HG03354 (cell line): ENCODE measurements around the gene RUSC2.
"Not testable (repeated sequence)": the region's sequence is repeated elsewhere in the genome, so short reads cannot be mapped to it uniquely, and the experiment has no call there.

ENCODE experiments used
- ATAC-seq: cut with Tn5 transposase; IDR thresholded peaks from one replicate; pipeline ENCODE4 v1.9.1; 2021; ENCODE audit warnings: mild to moderate bottlenecking; ENCODE audit not compliant: unreplicated experiment, poor library complexity, severe bottlenecking

The RUSC2 gene, protein sequence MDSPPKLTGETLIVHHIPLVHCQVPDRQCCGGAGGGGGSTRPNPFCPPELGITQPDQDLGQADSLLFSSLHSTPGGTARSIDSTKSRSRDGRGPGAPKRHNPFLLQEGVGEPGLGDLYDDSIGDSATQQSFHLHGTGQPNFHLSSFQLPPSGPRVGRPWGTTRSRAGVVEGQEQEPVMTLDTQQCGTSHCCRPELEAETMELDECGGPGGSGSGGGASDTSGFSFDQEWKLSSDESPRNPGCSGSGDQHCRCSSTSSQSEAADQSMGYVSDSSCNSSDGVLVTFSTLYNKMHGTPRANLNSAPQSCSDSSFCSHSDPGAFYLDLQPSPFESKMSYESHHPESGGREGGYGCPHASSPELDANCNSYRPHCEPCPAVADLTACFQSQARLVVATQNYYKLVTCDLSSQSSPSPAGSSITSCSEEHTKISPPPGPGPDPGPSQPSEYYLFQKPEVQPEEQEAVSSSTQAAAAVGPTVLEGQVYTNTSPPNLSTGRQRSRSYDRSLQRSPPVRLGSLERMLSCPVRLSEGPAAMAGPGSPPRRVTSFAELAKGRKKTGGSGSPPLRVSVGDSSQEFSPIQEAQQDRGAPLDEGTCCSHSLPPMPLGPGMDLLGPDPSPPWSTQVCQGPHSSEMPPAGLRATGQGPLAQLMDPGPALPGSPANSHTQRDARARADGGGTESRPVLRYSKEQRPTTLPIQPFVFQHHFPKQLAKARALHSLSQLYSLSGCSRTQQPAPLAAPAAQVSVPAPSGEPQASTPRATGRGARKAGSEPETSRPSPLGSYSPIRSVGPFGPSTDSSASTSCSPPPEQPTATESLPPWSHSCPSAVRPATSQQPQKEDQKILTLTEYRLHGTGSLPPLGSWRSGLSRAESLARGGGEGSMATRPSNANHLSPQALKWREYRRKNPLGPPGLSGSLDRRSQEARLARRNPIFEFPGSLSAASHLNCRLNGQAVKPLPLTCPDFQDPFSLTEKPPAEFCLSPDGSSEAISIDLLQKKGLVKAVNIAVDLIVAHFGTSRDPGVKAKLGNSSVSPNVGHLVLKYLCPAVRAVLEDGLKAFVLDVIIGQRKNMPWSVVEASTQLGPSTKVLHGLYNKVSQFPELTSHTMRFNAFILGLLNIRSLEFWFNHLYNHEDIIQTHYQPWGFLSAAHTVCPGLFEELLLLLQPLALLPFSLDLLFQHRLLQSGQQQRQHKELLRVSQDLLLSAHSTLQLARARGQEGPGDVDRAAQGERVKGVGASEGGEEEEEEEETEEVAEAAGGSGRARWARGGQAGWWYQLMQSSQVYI (N-terminal part only)

GRCh38 chr9:35489313-35490154, at the start of gene RUSC2:
TSS of gene RUSC2 (plus strand) at chr9:35490111. CDS start at chr9:35546522, 56,411 bp downstream.
- ATAC-seq = no peak

GRCh38 chr9:35446012-35446411, 43.9 kb upstream of the RUSC2 start:
- no peak for ATAC-seq

GRCh38 chr9:35448496-35448895, 41.4 kb upstream of the RUSC2 start:
- ATAC-seq = no peak

DNA sequence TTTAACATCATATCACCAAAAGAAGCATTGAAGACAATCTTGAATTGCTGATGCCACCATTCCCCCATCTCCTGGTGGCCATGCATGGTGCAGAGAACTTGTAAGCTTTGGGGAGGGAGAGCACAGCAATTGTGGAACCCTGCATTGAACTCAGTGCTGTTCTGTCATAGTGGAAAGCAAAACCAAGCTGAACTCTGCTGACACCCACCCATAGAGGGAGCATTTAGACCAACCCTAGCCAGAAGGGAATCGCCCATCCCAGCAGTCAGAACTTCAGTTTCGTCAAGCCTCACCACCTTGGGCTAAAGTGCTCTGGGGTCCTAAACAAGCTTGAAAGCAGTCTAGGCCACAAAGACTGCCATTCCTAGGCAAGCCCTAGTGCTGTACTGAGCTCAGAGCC, 37.4 kb upstream of the RUSC2 start:
- no peak for ATAC-seq

- ATAC-seq = no peak
Observed at GRCh38 chr9:35453786-35454185, 36.1 kb upstream of the RUSC2 start.

DNA sequence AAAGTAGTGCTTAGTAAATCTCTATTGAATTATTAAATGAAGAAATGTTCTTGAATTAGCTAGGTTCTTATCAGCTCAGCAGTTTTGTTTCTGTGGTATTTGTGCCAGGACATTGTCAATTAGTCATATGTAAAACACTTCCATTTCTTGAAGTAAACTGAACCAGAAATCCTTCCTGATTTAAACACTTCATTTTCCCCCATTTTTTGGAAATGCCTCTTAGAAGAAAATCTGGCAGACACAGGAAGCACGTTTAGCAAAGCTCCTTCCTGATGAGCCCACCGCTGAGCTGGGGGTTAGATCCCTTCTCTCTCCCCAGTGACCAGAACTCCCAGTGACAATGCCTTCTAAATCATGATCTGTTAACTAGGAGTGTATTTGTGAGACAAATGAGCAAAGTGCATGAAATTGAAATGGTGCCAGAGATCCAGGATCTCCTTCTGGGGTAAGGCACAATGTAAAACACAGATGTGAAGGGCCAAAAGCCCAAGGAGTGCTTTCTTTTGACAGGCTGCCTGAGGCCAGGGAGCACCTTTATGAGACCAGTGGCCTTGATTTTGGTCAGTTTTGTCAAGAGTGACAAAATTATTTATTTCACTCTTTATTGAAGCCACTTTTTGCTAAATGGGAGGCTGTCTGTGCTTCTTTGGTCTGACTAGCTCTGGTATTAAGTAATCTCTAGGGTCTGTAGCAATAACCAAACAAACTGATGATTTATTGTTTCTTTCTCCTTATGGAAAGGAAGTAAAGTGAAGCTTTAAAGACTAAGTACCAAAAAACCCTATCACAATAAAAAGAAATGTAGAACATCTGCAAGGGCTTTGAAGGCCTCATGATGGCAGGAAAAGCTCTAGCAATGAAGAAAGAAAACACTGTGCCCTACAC, 25.5 kb upstream of the RUSC2 start:
- no peak for ATAC-seq

DNA sequence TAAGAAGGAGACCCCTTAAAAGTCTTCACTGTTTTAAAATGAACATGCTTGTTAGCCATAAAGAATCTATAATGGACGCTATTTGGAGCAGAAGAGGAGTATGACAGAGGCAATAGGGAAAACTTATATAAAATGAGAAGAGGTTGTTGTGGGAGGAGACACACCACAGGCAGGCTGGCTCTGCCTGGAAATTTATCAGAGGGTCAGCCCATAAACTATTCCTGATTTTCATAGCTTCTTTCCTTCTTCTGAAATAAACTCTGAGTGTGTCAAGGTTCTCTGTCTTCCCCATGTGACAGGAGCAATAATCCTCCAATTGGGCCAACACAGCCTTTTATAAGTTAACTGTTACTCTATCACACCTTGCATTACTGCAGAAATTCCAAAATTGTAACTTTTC, 19.6 kb upstream of the RUSC2 start:
- no peak for ATAC-seq

- no peak for ATAC-seq
Observed at GRCh38 chr9:35470894-35471293, 19.0 kb upstream of the RUSC2 start.

DNA sequence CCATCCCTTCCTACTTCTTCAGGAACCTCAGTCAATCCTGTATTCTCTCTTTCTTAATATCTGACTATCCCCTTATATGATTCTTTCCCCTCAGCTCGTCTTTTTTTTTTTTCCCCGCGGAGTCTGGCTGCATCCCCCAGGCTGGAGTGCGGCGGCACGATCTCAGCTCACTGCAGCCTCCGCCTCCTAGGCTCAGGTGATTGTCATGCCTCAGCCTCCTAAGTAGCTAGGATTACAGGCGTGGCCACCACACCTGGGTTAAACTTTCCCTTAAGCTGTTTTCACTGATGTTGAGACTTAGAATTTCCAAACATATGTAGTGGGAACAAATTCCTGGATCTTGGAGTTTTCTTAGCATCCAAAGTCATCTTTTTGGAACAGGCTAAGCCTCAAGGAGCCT, 13.3 kb upstream of the RUSC2 start:
- no peak for ATAC-seq

- ATAC-seq = not testable (repeated sequence)
Observed at GRCh38 chr9:35477211-35477855, 12.6 kb upstream of the RUSC2 start.

DNA sequence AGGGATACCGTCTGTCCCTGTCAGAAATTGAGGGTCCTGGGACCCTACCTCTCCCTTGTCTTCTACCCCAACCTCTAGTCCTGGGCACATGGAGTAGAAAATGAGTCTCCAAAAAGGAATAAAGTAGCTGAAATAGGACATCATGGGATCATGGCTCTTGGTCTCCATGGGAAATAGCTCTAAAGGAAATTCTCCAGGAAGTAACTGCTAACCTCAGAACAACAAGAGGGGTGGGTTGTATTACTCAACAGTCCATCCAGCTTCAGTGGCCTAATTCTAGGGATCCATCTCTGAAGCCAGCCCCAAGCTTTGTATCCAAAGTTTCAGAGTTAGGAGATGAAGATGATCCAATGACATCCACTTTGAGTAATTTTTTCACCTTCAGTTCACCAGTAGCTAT, 11.0 kb upstream of the RUSC2 start:
- no peak for ATAC-seq

GRCh38 chr9:35481347-35481975, 8.4 kb upstream of the RUSC2 start:
- ATAC-seq = no peak

- no peak for ATAC-seq
Observed at GRCh38 chr9:35482071-35482470, 7.8 kb upstream of the RUSC2 start.

DNA sequence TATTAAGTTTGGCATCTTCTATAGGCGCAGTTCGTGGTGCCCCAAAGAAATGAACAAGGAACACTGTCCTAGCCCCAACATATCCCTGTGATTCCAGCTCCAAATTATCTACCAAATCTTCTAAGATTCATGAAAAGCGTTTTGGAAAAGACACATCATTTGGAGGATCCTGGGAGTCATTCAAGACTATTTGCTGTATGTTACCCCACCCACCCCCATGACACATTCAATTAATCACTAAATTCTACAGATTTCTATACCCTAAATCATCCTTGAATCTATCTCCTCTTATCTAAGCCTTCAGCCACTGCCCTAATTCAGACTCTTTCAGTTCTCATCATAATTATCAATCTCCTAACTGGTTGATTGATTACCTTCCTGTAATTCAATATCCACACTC, 5.5 kb upstream of the RUSC2 start:
- ATAC-seq = no peak

DNA sequence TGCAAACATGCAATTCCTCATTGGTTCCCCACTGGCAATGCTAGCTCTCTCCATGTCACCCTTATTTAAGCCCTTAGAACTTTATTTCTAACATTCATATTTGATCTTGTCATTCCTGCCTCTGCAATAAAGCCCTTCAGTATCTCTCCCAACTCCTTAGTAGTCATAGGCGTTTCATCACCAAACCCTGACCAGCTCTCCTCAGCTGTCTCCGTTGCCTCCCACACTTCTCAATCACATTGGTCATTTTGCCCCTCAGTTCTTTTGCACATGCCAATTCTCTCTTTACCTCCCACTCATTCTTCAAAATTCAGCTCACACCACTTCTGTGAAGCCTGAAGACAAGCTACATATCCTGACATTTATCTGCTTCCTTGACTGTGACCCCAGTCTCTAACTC, 2.8 kb upstream of the RUSC2 start:
- ATAC-seq = no peak

GRCh38 chr9:35488021-35488420, 1.9 kb upstream of the RUSC2 start:
- no peak for ATAC-seq

- no peak for ATAC-seq
Observed at GRCh38 chr9:35488566-35489312, 1.2 kb upstream of the RUSC2 start.
